ENCODE results near the gene TPRN.

TPRN gene

GRCh38 chr9:137171149-137171900 is 29.2 kb downstream of the TPRN start:
- no peak for DNase-seq

GRCh38 chr9:137170486-137171148 is 29.9 kb downstream of the TPRN start:
- DNase-seq: no peak

- DNase-seq: no peak
Observed at GRCh38 chr9:137169896-137170358, 30.6 kb downstream of the TPRN start, which contains the start of gene LRRC26. LRRC26 (minus strand) TSS chr9:137170051; CDS start chr9:137169943, 108 bp downstream.

GRCh38 chr9:137168904-137169856 is 31.4 kb downstream of the TPRN start:
- no peak for DNase-seq

GRCh38 chr9:137168573-137168903 is 32.0 kb downstream of the TPRN start:
- DNase-seq: no peak

- DNase-seq: no peak
Observed at GRCh38 chr9:137167747-137168572, 32.6 kb downstream of the TPRN start.

- no peak for DNase-seq
Observed at GRCh38 chr9:137167277-137167746, 33.2 kb downstream of the TPRN start.

- DNase-seq: no peak
Observed at GRCh38 chr9:137166380-137167229, 33.9 kb downstream of the TPRN start.

GRCh38 chr9:137165250-137165836 is 35.2 kb downstream of the TPRN start:
- no peak for DNase-seq

GRCh38 chr9:137164370-137165249 is 35.9 kb downstream of the TPRN start:
- DNase-seq: no peak

- no peak for DNase-seq
Observed at GRCh38 chr9:137163805-137164204, 36.7 kb downstream of the TPRN start.

GRCh38 chr9:137163365-137163715 is 37.2 kb downstream of the TPRN start:
- no peak for DNase-seq

- DNase-seq: no peak
Observed at GRCh38 chr9:137162505-137163364, 37.8 kb downstream of the TPRN start.

- no peak for DNase-seq
Observed at GRCh38 chr9:137161558-137162486, 38.7 kb downstream of the TPRN start.

- DNase-seq: no peak
Observed at GRCh38 chr9:137160716-137161557, 39.6 kb downstream of the TPRN start.

- no peak for DNase-seq
Observed at GRCh38 chr9:137160054-137160425, 40.5 kb downstream of the TPRN start.

Data from left hindlimb (tissue), 1 donor.